Eye (tissue), 1 donor: ENCODE data around the gene GSTM3.

ENCODE experiments used
- DNase-seq: peaks from one replicate; pipeline ENCODE4 v3.0.0-alpha.2; 2015

The GSTM3 gene

GRCh38 chr1:109740615-109741373, at the start of gene GSTM3:
GSTM3 (minus strand) TSS chr1:109741038; CDS start chr1:109740287, 751 bp downstream.
- no peak for DNase-seq

GRCh38 chr1:109790329-109790728, 49.5 kb upstream of the GSTM3 start:
- DNase-seq, result no peak

- no peak for DNase-seq
Observed at GRCh38 chr1:109789551-109790180, 48.8 kb upstream of the GSTM3 start.

GRCh38 chr1:109788695-109789521, 48.1 kb upstream of the GSTM3 start:
- DNase-seq, result peak; percentile 37

GRCh38 chr1:109787845-109788601, 47.2 kb upstream of the GSTM3 start:
- DNase-seq, result no peak

GRCh38 chr1:109787211-109787844, 46.5 kb upstream of the GSTM3 start:
- no peak for DNase-seq

- DNase-seq, result no peak
Observed at GRCh38 chr1:109786531-109787021, 45.7 kb upstream of the GSTM3 start.

GRCh38 chr1:109786112-109786480, 45.3 kb upstream of the GSTM3 start:
- DNase-seq, result no peak

- no peak for DNase-seq
Observed at GRCh38 chr1:109785446-109786111, 44.7 kb upstream of the GSTM3 start.

GRCh38 chr1:109784551-109785252, 43.9 kb upstream of the GSTM3 start:
- DNase-seq, result no peak

- DNase-seq, result no peak
Observed at GRCh38 chr1:109783436-109783835, 42.6 kb upstream of the GSTM3 start.

GRCh38 chr1:109782927-109783326, 42.1 kb upstream of the GSTM3 start:
- DNase-seq, result no peak

- DNase-seq, result peak; percentile 32
Observed at GRCh38 chr1:109782514-109782913, 41.7 kb upstream of the GSTM3 start.

GRCh38 chr1:109781806-109782205, 41.0 kb upstream of the GSTM3 start:
- DNase-seq, result no peak

GRCh38 chr1:109780982-109781381, 40.1 kb upstream of the GSTM3 start:
- DNase-seq, result no peak

- DNase-seq, result no peak
Observed at GRCh38 chr1:109777980-109778625, 37.3 kb upstream of the GSTM3 start.

GRCh38 chr1:109777436-109777835, 36.6 kb upstream of the GSTM3 start:
- no peak for DNase-seq

GRCh38 chr1:109776911-109777310, 36.1 kb upstream of the GSTM3 start:
- DNase-seq, result peak; percentile 97

GRCh38 chr1:109776206-109776835, 35.5 kb upstream of the GSTM3 start:
- DNase-seq, result no peak

GRCh38 chr1:109775398-109775797, 34.6 kb upstream of the GSTM3 start:
- DNase-seq, result no peak
